GM19023 (cell line): ENCODE measurements around the gene RUFY1.

Experiments used
- ATAC-seq: cut with Tn5 transposase; IDR thresholded peaks from one replicate; pipeline ENCODE4 v1.9.1; 2021; ENCODE audit warnings: mild to moderate bottlenecking, moderate library complexity; ENCODE audit not compliant: unreplicated experiment

The RUFY1 gene

GRCh38 chr5:179603308-179603707, 53.0 kb downstream of the RUFY1 start:
- ATAC-seq: no peak

DNA sequence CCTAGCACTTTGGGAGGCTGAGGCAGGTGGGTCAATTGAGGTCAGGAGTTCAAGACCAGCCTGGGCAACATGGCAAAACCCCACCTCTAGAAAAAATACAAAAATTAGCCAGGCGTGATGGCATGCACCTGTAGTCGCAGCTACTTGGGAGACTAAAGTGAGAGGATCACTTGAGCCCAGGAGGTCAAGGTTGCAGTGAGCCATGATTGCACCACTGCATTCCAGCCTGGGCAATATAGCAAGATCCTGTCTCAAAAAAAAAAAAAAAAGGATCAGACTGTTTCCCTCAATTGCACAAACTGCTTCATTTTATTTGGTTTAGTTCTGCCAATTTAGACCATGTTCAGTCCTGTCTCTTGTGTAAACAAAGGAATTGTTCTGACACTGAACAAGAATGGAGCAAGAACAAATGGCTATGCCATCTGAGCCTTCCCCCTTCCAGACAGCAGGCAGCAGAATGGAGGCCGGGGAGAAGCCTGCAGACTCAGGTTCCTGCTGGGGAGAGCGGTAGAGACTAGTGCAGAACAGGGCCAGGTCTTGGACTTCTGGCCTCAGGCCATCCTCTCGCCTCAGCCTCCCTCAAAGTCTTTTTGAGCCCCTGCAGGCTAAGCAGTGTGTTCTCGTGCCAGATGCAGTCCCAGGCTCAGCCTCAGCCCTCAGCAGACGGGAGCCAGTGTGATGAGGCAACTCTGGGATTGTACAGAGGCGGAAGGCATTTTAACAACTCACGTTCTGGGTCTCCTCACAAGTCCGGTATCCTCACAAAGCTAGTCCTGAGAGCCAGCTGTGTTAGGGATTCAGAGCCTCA, 54.9 kb downstream of the RUFY1 start:
- ATAC-seq: no peak

GRCh38 chr5:179606071-179606909, 55.9 kb downstream of the RUFY1 start:
- ATAC-seq: no peak

GRCh38 chr5:179606910-179607159, 56.5 kb downstream of the RUFY1 start:
- no peak for ATAC-seq

DNA sequence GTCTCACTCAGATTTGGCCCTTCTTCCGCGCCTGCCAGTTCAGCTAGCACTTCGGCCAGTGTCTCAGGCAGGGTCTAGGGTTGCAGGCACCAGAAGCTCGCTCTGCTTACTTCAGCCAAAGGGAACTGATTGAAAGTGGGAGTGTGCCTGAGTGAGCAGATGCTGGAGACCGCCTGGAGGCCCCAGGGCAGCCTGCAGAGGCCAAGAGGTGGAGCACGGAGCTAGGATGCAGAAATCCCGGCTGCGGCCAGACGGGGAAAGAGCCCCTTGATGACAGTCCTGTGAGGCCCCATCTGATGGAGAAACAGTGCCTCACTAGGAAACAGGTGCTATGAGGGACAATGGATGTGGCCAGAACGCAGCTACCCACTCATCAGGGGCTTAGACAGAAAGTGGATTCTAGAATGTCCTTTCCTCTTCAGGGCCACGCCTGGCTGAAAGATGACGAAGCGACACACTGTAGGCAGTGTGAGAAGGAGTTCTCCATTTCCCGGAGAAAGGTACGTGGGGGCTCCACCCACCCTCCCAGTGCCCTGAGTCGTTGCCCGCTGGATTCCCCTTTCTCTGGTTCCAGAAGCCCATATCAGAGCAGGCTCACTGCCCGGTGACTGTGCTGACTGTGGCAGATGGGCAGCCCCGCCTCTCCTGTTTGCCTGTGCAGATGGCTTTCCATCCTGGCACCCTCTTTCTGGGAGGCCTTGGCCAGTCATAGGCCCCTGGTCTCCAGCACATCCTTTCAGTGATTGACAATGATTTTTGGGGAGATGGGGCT, 57.0 kb downstream of the RUFY1 start:
- no peak for ATAC-seq

DNA sequence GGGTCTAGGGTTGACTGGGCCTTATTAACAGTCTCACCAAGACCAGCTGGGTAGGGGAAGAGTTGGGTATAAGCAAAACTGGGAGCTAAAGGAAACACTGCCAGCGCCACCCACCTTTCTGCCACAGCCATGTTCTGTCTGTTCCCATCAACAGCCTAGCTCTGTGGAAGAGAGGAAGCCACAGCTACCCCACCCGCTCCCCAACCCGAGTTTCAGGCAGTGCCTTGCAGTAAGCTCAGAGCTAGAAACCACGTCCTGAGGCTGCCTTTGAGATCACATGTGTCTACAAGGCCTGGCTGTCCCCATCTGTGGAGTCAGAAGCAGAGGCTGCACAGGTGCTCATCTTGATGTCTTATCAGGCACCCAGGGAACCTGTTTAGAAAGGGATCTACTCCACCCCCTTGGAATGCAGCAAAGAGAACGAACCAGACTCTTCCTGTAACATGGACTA, 57.8 kb downstream of the RUFY1 start:
- ATAC-seq: no peak

DNA sequence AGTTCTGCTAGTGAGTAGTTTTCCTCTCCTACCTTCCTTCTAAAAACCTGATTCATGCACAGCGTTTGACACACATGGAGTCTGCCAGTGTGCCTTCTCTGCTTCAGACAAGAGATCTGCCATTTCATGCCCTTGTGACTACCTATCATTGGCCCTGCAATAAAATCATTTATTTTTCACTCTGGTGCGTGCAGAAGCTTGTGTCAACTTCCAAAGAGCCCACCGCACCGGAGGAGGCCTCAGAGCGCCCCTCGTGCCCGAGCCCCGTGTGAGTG, 59.4 kb downstream of the RUFY1 start:
- ATAC-seq: no peak

GRCh38 chr5:179610109-179610902, 60.0 kb downstream of the RUFY1 start:
- no peak for ATAC-seq

DNA sequence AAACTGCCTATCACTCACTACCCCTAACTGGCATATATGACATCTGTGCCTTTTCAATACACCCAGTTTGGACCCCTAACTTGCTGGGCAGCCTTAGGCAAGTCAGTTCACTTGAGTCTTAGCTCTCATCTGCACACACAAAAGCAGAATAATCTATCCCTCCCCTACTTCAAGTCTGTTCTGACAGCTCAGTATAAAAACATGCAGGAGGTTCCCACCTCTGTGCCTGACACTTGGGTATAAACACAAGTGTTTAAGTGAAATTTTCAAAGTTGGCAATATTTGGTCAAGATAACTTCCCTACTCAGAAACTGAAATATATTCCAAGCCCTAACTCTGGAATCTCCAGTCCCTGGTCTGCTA, 60.5 kb downstream of the RUFY1 start:
- no peak for ATAC-seq

DNA sequence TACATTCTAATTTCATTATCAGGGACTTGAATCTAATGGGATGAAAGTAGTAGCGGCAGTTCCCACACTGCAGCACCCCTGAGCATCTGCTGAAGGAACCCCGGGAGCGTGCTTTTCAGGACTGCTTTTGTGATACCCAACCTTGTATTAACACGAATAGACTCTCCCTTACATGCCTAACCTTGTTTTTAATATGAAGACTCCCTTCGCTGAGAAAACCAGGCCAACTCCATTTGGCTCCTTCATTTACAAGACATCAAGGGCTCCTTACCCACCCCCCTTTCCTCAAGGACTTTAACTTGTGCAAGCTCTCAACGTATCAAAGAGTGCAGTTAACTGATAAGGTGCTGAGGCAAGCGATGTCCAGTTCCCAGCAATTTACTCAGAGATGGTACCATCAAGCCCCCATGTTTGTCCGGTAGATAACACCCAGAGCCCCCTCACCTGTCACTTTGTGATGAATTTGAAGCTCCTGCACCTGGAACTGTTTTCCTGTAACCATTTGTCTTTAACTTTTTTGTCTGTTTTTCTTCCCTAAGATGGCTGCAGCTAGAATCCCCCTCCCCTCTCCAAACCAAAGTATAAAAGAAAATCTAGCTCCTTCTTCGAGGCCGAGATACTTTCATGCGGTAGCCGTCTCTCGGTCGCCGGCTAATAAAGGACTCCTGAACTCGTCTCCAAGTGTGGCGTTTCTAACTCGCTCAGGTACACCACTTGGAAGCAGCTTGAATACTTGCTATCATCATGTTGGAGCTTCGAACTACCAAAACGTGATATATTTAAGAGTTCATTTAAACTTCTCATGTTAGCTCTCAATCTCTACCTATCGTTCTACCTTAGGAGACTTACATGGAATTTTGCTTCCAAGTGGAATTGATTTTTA, 62.5 kb downstream of the RUFY1 start:
- ATAC-seq: no peak

GRCh38 chr5:179613460-179614071, 63.2 kb downstream of the RUFY1 start:
- ATAC-seq: no peak

- ATAC-seq: no peak
Measured at GRCh38 chr5:179614745-179615144, 64.4 kb downstream of the RUFY1 start.

GRCh38 chr5:179615203-179615602, 64.8 kb downstream of the RUFY1 start:
- no peak for ATAC-seq

DNA sequence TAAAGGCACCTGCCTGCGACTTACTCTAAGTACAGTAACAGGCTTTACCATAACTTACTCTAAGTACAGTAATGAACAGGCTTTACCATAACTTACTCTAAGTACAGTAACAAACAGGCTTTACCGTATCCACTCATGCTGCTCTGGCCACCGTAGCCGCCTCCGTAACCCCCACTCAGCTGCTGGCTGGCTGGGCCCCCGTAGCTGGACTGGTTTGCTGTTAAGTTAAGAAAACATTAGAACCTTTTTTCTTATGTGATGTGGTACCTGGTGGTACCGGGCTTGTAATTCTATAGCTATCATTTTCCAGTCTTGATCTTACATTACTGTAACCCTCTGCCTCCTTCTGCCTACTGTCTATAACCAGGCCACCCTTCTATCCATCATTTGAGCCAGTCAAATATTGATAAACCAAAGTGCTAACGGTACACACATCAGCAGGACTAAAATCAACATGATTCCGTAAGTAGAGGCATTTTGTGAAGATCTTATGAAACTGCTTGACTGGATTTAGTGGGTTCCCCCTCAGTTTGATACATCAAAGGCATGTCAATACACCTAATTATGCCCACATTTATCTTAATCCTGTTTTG, 65.7 kb downstream of the RUFY1 start:
- ATAC-seq: no peak

DNA sequence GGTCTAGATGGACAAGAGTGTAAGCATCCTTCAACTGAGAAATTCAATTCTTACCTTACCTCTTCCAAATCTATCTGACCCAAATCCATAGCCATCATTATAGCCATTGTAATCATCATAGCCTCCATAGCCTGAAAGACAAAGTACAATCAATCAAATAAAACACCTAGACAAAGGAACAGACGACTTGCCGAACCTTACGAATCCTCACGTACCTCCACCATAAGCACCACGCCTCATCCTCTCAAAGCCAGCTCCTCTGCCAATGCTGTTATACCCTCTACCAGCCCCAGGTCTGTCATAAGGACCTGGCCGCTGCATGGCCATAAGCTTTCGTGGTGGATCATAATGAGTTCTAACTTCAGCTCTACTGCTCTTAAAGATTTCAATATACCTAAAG, 67.6 kb downstream of the RUFY1 start:
- no peak for ATAC-seq

DNA sequence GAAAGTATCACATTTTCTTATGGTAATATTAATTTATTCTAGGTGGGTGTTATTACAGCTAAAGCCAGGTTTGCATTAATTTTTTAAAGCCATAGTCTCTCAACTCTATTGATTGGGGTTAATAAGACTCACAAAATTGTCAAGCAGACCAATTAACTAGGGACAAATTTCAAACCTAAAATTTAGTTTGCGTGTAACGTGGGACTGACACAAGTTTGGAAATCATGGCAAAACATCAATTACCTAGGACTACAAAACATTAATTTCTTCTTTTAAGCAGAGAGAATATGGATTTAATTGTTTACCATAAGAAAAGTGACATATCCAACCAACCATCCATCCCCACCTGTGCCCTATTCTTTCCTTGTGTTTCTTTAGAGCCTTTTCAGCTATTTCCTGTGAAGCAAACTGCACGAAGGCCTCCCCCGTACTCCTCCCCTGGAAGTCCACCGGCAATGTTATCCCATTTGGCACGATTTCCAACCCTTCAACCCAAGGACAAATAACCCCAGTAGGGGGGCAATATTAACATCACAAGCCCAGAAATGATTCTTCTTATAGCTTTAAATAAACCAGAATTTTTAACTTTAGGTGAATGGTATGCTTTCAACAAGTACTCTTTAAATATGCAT, 68.7 kb downstream of the RUFY1 start:
- no peak for ATAC-seq

GRCh38 chr5:179619776-179620175, 69.4 kb downstream of the RUFY1 start:
- ATAC-seq: no peak

DNA sequence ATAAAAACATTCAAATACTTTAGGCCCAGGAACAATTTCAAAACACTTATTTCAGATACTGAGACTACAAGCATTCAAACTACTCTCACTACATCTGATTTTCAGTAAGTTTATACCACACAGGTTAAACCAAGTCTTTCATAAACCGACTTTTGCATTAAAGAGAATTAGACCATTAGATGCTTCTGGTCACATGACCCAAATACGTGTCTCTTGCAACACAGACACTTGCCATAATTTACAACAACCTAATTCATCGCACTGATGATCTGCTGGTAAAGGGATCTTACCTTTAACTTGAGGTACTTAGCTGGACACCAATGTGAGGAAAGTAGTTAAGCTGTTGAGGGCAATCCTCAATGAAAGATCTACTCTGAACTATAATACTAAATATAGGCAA, 69.9 kb downstream of the RUFY1 start:
- ATAC-seq: no peak
